ENCODE data around the gene PRKCE. TPM values are rescaled to one million over a fixed set of nuclear protein-coding genes. Genes with fewer than 3 reads are reported as not detected.
"Not testable (repeated sequence)": the region's sequence is repeated elsewhere in the genome, so short reads cannot be mapped to it uniquely, and the experiment has no call there.

The PRKCE gene
- total RNA-seq, 1 experiment from 2014 or later = 2.4 TPM

DNA sequence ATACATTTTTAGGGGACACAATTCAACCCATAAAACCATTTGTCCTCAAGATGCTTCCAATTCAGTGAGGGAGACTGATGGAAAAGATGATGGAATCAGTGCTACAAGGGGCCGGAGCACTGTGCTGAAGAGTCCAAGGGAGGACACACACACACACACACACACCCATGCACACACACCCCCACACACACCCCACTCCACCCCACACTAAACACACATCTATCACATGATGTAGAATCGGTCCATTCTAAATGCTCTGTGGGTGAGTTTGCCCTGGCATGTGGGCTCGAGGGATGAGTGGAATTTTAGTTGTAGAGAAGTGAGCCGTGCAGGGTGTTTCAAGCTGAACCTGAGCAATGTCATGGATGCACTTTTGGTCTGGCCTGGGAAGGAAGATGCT is 41.1 kb downstream of the PRKCE start:
- no peak overlapping the region for H3K27ac ChIP-seq (ENCODE audit: low read depth, low read length, poor library complexity, severe bottlenecking)
- H3K4me1 ChIP-seq (ENCODE audit: insufficient read depth, low read length, poor library complexity, severe bottlenecking) = no peaks in the 10 kb centered on the region
- H3K27me3 ChIP-seq (replicated peaks; ENCODE audit: insufficient read depth, low read depth, low read length, poor library complexity) = no peaks in the 10 kb centered on the region
- no TSS peak for BruUV-seq (replicated peaks)
- TF ChIP-seq, protein P1, sequence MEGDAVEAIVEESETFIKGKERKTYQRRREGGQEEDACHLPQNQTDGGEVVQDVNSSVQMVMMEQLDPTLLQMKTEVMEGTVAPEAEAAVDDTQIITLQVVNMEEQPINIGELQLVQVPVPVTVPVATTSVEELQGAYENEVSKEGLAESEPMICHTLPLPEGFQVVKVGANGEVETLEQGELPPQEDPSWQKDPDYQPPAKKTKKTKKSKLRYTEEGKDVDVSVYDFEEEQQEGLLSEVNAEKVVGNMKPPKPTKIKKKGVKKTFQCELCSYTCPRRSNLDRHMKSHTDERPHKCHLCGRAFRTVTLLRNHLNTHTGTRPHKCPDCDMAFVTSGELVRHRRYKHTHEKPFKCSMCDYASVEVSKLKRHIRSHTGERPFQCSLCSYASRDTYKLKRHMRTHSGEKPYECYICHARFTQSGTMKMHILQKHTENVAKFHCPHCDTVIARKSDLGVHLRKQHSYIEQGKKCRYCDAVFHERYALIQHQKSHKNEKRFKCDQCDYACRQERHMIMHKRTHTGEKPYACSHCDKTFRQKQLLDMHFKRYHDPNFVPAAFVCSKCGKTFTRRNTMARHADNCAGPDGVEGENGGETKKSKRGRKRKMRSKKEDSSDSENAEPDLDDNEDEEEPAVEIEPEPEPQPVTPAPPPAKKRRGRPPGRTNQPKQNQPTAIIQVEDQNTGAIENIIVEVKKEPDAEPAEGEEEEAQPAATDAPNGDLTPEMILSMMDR (conservative IDR thresholded peaks at IDR 0.05; ENCODE audit: low read depth, low read length) = no peak
- no peak for TF ChIP-seq EZH2 (IDR thresholded peaks at IDR 0.05; ENCODE audit: borderline replicate concordance, low read depth, low read length, poor library complexity, severe bottlenecking)
- intact Hi-C loops (cut with micrococcal nuclease; ENCODE audit: unreplicated experiment) = no loop called here
- ChIA-PET CTCF (no interaction called here), POLR2A (ENCODE audit: low non-redundant PET) (no interaction called here)
- no peaks in the 10 kb centered on the region for H3K9me3 ChIP-seq (ENCODE audit: low read depth, low read length, poor library complexity, severe bottlenecking)
- H3K36me3 ChIP-seq (ENCODE audit: insufficient read depth, low read length, poor library complexity, severe bottlenecking) = no peaks in the 10 kb centered on the region
- DNase-seq (ENCODE audit: low spot score) = no peak
- no peak overlapping the region for H3K4me3 ChIP-seq (ENCODE audit: low read depth, low read length, poor library complexity, severe bottlenecking)

DNA sequence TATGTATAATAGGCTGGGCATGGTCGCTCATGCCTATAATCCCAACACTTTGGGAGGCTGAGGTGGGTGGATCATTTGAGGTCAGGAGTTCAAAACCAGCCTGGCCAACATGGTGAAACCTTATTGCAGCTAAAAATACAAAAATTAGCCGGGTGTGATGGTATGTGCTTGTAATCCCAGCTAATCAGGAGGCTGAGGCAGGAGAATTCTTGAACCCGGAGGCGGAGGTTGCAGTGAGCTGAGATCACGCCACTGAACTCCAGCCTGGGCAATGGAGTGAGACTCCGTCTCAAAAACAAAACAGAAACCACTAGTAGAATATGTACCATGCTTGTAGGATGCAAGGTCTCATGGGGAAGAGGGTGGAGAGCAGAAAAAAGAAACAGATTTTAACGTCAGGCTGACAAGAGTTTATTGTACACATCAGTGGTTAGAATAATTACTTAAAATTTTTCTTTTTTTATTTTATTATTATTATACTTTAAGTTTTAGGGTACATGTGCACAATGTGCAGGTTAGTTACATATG is 44.1 kb downstream of the PRKCE start:
- POLR2A ChIA-PET (ENCODE audit: low non-redundant PET) = not testable (repeated sequence)

DNA sequence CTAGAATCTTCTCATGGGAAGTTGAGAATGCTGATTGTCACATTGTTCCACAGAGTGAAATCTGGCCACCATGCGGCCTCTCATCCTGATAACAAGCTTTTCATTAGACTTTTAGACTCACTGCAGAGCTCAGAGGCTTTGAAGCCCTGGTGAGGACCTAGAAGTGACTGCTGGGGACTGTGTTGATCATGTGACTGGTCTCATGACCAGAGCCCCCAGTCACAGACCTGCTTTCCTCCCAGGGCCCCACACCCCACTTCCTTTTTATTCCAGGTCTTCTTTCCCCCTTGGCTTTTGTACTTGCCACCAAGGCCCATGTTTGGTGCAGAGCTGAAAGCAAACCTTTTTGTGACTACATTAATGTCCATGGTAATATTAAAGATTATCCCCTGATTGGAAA is 45.2 kb downstream of the PRKCE start:
- Histone ChIP-seq H3K4me3 (ENCODE audit: low read depth, low read length, poor library complexity, severe bottlenecking) (no peak overlapping the region), H3K27me3 (replicated peaks; ENCODE audit: insufficient read depth, low read depth, low read length, poor library complexity) (no peaks in the 10 kb centered on the region), H3K36me3 (ENCODE audit: insufficient read depth, low read length, poor library complexity, severe bottlenecking) (no peaks in the 10 kb centered on the region), H3K27ac (ENCODE audit: low read depth, low read length, poor library complexity, severe bottlenecking) (no peak overlapping the region), H3K9me3 (ENCODE audit: low read depth, low read length, poor library complexity, severe bottlenecking) (no peaks in the 10 kb centered on the region), H3K4me1 (ENCODE audit: insufficient read depth, low read length, poor library complexity, severe bottlenecking) (no peaks in the 10 kb centered on the region)
- intact Hi-C loops (cut with micrococcal nuclease; ENCODE audit: unreplicated experiment) = no loop called here
- POLR2A ChIA-PET (ENCODE audit: low non-redundant PET) = no interaction called here
- TF ChIP-seq EZH2 (IDR thresholded peaks at IDR 0.05; ENCODE audit: borderline replicate concordance, low read depth, low read length, poor library complexity, severe bottlenecking) = no peak
- TF ChIP-seq, protein P1 (conservative IDR thresholded peaks at IDR 0.05; ENCODE audit: low read depth, low read length) = no peak
- CTCF ChIA-PET = no interaction called here
- BruUV-seq (replicated peaks) = no TSS peak
- no peak for DNase-seq (ENCODE audit: low spot score)

More for the DNA sequence above, 44.1 kb downstream of the PRKCE start:
- H3K27ac ChIP-seq (ENCODE audit: low read depth, low read length, poor library complexity, severe bottlenecking); BruUV-seq (replicated peaks); H3K27me3 ChIP-seq (replicated peaks; ENCODE audit: insufficient read depth, low read depth, low read length, poor library complexity); H3K4me3 ChIP-seq (ENCODE audit: low read depth, low read length, poor library complexity, severe bottlenecking); H3K36me3 ChIP-seq (ENCODE audit: insufficient read depth, low read length, poor library complexity, severe bottlenecking); DNase-seq (ENCODE audit: low spot score); H3K9me3 ChIP-seq (ENCODE audit: low read depth, low read length, poor library complexity, severe bottlenecking); H3K4me1 ChIP-seq (ENCODE audit: insufficient read depth, low read length, poor library complexity, severe bottlenecking); intact Hi-C loops (cut with micrococcal nuclease; ENCODE audit: unreplicated experiment); CTCF ChIA-PET: not testable (repeated sequence)

DNA sequence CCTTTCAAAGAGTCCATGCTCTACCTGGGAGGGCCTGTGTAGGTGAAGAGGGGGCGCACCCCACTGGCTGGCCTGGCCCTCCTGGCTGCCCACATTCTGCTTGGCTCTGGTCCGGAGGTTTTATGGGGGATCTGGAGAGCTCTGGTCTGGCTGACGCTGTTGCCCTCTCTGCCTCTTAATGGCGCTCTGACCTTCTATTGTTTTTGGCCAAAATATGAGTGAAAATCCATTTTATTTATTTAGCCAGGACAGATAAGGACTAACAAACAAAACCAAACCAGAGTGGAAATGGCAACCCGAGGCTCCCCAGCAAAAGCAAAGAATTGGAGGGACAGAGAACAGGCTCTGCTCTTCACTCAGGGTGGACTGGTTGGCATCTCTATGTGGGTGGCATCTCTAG is 45.7 kb downstream of the PRKCE start:
- no TSS peak for BruUV-seq (replicated peaks)
- CTCF ChIA-PET = no interaction called here
- H3K27me3 ChIP-seq (replicated peaks; ENCODE audit: insufficient read depth, low read depth, low read length, poor library complexity) = no peaks in the 10 kb centered on the region
- H3K36me3 ChIP-seq (ENCODE audit: insufficient read depth, low read length, poor library complexity, severe bottlenecking) = no peaks in the 10 kb centered on the region
- DNase-seq (ENCODE audit: low spot score) = no peak
- POLR2A ChIA-PET (ENCODE audit: low non-redundant PET) = no interaction called here
- no peak overlapping the region for H3K27ac ChIP-seq (ENCODE audit: low read depth, low read length, poor library complexity, severe bottlenecking)
- intact Hi-C loops (cut with micrococcal nuclease; ENCODE audit: unreplicated experiment) = no loop called here
- TF ChIP-seq, protein P1 (conservative IDR thresholded peaks at IDR 0.05; ENCODE audit: low read depth, low read length) = no peak
- no peak for TF ChIP-seq EZH2 (IDR thresholded peaks at IDR 0.05; ENCODE audit: borderline replicate concordance, low read depth, low read length, poor library complexity, severe bottlenecking)
- no peaks in the 10 kb centered on the region for H3K4me1 ChIP-seq (ENCODE audit: insufficient read depth, low read length, poor library complexity, severe bottlenecking)
- no peaks in the 10 kb centered on the region for H3K9me3 ChIP-seq (ENCODE audit: low read depth, low read length, poor library complexity, severe bottlenecking)
- H3K4me3 ChIP-seq (ENCODE audit: low read depth, low read length, poor library complexity, severe bottlenecking) = no peak overlapping the region
